DND-41 (cell line): ENCODE data around the gene ZNF770.

ENCODE experiments used
- ATAC-seq: fragments of 200-7000 bp; cut with Tn5 transposase; 3 replicates; pipeline ENCODE4 v1.9.1; 2021; ENCODE audit warnings: low read depth; ENCODE audit not compliant: insufficient read depth
- DNase-seq: peaks from one replicate; pipeline ENCODE4 v3.0.0-alpha.2; 2020
- H2AFZ ChIP-seq: 2 replicates; pipeline ENCODE4 v1.6.0; 2012; ENCODE audit warnings: low read depth, low read length
- H3K27ac ChIP-seq: 2 replicates; pipeline ENCODE4 v1.5.1; 2012; ENCODE audit warnings: low read length, inconsistent platforms
- H3K27me3 ChIP-seq: fragments of 200-600 bp; sonication (generic); 2 replicates; pipeline ENCODE4 v1.6.0; 2012; ENCODE audit warnings: low read length, mild to moderate bottlenecking, inconsistent platforms; ENCODE audit not compliant: insufficient read depth, poor library complexity
- H3K36me3 ChIP-seq: 2 replicates; pipeline ENCODE4 v1.5.1; 2012; ENCODE audit warnings: low read length, inconsistent platforms; ENCODE audit not compliant: insufficient read depth
- H3K4me1 ChIP-seq: 2 replicates; pipeline ENCODE4 v1.5.1; 2012; ENCODE audit warnings: mild to moderate bottlenecking, low read length; ENCODE audit not compliant: insufficient read depth
- H3K4me2 ChIP-seq: 2 replicates; pipeline ENCODE4 v1.6.0; 2012; ENCODE audit warnings: mild to moderate bottlenecking, moderate library complexity, low read length, inconsistent platforms; ENCODE audit not compliant: insufficient read depth
- H3K4me3 ChIP-seq, 2 experiments: fragments of 200-600 bp in 1 of 2; shearing (Covaris generic) in 1 of 2; 2 replicates each; pipeline ENCODE4 v1.5.1; 2012 to 2016; ENCODE audit warnings: inconsistent platforms in 2 of 2, low read length in 2 of 2, mild to moderate bottlenecking in 2 of 2, low read depth in 1 of 2, moderate library complexity in 1 of 2
- H3K79me2 ChIP-seq: 2 replicates; pipeline ENCODE4 v1.6.0; 2012; ENCODE audit warnings: low read length, inconsistent platforms; ENCODE audit not compliant: insufficient read depth
- H3K9ac ChIP-seq: 2 replicates; pipeline ENCODE4 v1.6.0; 2012; ENCODE audit warnings: low read depth, mild to moderate bottlenecking, inconsistent platforms, low read length, moderate library complexity
- H3K9me3 ChIP-seq: 2 replicates; pipeline ENCODE4 v1.5.1; 2012; ENCODE audit warnings: low read length, moderate library complexity, mild to moderate bottlenecking, inconsistent platforms; ENCODE audit not compliant: insufficient read depth, severe bottlenecking
- H4K20me1 ChIP-seq: 2 replicates; pipeline ENCODE4 v1.6.0; 2012; ENCODE audit warnings: low read length; ENCODE audit not compliant: insufficient read depth
- CTCF ChIP-seq: IDR thresholded peaks from 2 replicates; pipeline ENCODE4 v1.5.1; 2012; ENCODE audit warnings: borderline replicate concordance, low read length, moderate library complexity, mild to moderate bottlenecking; ENCODE audit not compliant: poor library complexity, severe bottlenecking; ENCODE audit errors: extremely low read depth
- EZH2 ChIP-seq: IDR thresholded peaks from 3 replicates; pipeline ENCODE4 v1.6.1; 2012; ENCODE audit warnings: borderline replicate concordance, low read depth, mild to moderate bottlenecking, moderate library complexity, low read length, inconsistent platforms; ENCODE audit not compliant: severe bottlenecking

Gene ZNF770

GRCh38 chr15:35000511-35000910, 12.4 kb upstream of the ZNF770 start:
- Histone ChIP-seq H3K9me3 (no peaks in the 10 kb centered on the region), H3K27me3 (no peaks in the 10 kb centered on the region), H3K36me3 (no peaks in the 10 kb centered on the region), H3K79me2 (no peaks in the 10 kb centered on the region), H3K4me2 (no peak overlapping the region), H3K9ac (no peak overlapping the region), H3K4me3 (no peak overlapping the region), H4K20me1 (no peaks in the 10 kb centered on the region), H2AFZ (no peak overlapping the region), H3K4me1 (no peaks in the 10 kb centered on the region), H3K27ac (no peak overlapping the region)
- no peak for ATAC-seq
- no peak for DNase-seq
- TF ChIP-seq CTCF: no peak
- TF ChIP-seq EZH2: no peak

- Histone ChIP-seq H3K4me3 (no peak overlapping the region), H3K9me3 (no peaks in the 10 kb centered on the region), H2AFZ (no peak overlapping the region), H3K27me3 (no peaks in the 10 kb centered on the region), H3K79me2 (no peaks in the 10 kb centered on the region), H3K9ac (no peak overlapping the region), H3K4me1 (no peaks in the 10 kb centered on the region), H3K36me3 (no peaks in the 10 kb centered on the region), H3K4me2 (no peak overlapping the region), H4K20me1 (no peaks in the 10 kb centered on the region), H3K27ac (no peak overlapping the region)
- DNase-seq: no peak
- no peak for ATAC-seq
- TF ChIP-seq EZH2: no peak
- no peak for TF ChIP-seq CTCF
Measured at GRCh38 chr15:34999906-35000305, 11.8 kb upstream of the ZNF770 start.

- H4K20me1 ChIP-seq: no peaks in the 10 kb centered on the region
- no peaks in the 10 kb centered on the region for H3K36me3 ChIP-seq
- H3K27ac ChIP-seq: no peak overlapping the region
- no peak overlapping the region for H3K4me2 ChIP-seq
- H2AFZ ChIP-seq: no peak overlapping the region
- H3K27me3 ChIP-seq: no peaks in the 10 kb centered on the region
- no peaks in the 10 kb centered on the region for H3K4me1 ChIP-seq
- DNase-seq (no peak), ATAC-seq (no peak)
- TF ChIP-seq CTCF (no peak), EZH2 (no peak)
- no peaks in the 10 kb centered on the region for H3K9me3 ChIP-seq
- no peak overlapping the region for H3K4me3 ChIP-seq
- no peak overlapping the region for H3K9ac ChIP-seq
- no peaks in the 10 kb centered on the region for H3K79me2 ChIP-seq
Measured at GRCh38 chr15:34994925-34995324, 6.8 kb upstream of the ZNF770 start.

- H3K9me3 ChIP-seq: no peaks in the 10 kb centered on the region
- ATAC-seq (no peak), DNase-seq (no peak)
- no peak overlapping the region for H3K4me3 ChIP-seq
- no peak for TF ChIP-seq CTCF
- no peak for TF ChIP-seq EZH2
- H2AFZ ChIP-seq: no peak overlapping the region
- no peak overlapping the region for H3K27ac ChIP-seq
- no peaks in the 10 kb centered on the region for H4K20me1 ChIP-seq
- H3K79me2 ChIP-seq: no peaks in the 10 kb centered on the region
- H3K9ac ChIP-seq: no peak overlapping the region
- H3K27me3 ChIP-seq: no peaks in the 10 kb centered on the region
- H3K36me3 ChIP-seq: no peaks in the 10 kb centered on the region
- peaks cover 8% of the 10 kb centered on the region for H3K4me1 ChIP-seq
- no peak overlapping the region for H3K4me2 ChIP-seq
Measured at GRCh38 chr15:34993877-34994276, 5.8 kb upstream of the ZNF770 start.
